LHCN-M2 (cell line): ENCODE data around the gene LTBR. TPM values are rescaled to one million over a fixed set of nuclear protein-coding genes. Genes with fewer than 3 reads are reported as not detected.
"Not testable (repeated sequence)": the region's sequence is repeated elsewhere in the genome, so short reads cannot be mapped to it uniquely, and the experiment has no call there.

Experiments
- DNase-seq: peaks from one replicate; pipeline ENCODE4 v3.0.0-alpha.2; 2012; ENCODE audit warnings: low read depth
- total RNA-seq: library from RNA; depleted of rRNA; stranded (reverse); fragments of >200 nt; gene quantifications from 2 replicates; pipeline ENCODE4 v1.2.3, GENCODE V29; 2014; rRNA removed

The LTBR gene
- total RNA-seq, 1 experiment from 2014 or later: 152 TPM

GRCh38 chr12:6424866-6425265, 40.9 kb downstream of the LTBR start:
- no peak for DNase-seq

DNA sequence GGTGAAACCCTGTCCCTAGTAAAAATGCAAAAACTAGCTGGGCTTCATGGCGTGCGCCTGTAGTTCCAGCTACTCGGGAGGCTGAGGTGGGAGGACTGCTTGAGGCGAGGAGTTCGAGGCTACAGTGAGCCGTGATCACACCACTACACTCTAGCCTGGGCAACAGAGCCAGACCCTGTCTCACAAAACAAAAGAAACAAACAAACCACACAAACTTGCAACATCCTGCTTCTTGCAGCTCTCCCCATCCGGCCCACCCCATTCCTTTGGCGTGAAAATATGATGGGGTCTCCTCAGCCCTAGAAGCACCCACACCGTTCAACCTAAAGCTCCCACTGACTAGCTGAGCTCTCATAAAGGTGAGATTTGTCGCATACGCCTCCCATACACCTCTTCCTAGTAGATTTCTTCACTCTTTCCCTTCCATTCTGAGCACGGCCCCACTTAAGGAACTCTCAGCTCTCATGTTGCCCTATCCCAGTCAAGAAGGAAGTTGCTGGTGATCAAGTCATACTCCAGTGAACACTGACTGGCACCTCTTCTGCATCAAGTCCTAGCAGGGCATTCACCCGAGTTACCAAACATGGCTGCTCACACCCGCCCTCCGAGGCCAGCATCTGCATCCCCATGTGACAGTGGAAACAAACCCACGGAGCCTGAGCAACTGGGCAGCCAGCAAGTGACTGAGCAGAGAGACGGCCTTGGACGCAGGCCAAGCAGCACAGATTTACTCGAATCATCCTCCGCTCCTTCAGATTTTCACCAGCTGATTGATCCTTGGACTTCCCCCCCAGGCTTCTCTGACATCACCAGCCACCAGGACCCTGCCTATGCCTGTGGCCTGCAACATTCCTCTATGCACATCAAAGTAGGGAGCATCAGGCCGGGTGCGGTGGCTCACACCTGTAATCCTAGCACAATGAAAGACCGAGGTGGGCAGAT, 41.9 kb downstream of the LTBR start:
- DNase-seq: no peak

- no peak for DNase-seq
Measured at GRCh38 chr12:6426882-6427671, 43.1 kb downstream of the LTBR start.

GRCh38 chr12:6427796-6428195, 43.8 kb downstream of the LTBR start:
- not testable (repeated sequence) for DNase-seq

- DNase-seq: no peak
Measured at GRCh38 chr12:6428326-6428725, 44.4 kb downstream of the LTBR start.

GRCh38 chr12:6430124-6430989, 46.4 kb downstream of the LTBR start:
- peak; percentile 98 for DNase-seq

GRCh38 chr12:6432991-6433390, 49.0 kb downstream of the LTBR start:
- no peak for DNase-seq

- DNase-seq: no peak
Measured at GRCh38 chr12:6434205-6435140, 50.5 kb downstream of the LTBR start.

GRCh38 chr12:6435961-6436715, 52.2 kb downstream of the LTBR start:
- no peak for DNase-seq

GRCh38 chr12:6437586-6437985, 53.6 kb downstream of the LTBR start:
- DNase-seq: no peak

GRCh38 chr12:6438345-6438744, 54.4 kb downstream of the LTBR start:
- DNase-seq: no peak

DNA sequence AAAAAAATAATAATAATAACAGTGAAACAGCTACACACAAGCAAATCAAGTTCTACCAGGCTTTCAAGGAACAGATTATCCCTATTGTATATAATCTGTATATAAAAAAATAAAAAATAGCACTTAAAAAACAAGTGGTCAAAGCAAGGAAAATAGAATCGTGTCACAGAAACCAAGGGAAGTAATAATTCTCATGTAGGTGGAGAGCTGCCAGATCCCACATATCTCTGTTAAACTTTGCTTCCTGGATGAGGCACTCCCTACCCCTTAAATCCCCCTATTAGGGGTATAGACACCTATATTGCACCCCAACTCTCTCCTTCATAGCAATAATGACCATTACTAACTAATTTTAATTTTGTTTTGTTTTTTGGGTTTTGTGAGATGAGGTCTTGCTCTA, 56.4 kb downstream of the LTBR start:
- DNase-seq: no peak

Other genes with a start within 250 kb of the LTBR start
- 38.3 and 42.4 TPM in 2 replicates for gene CD9, start 183.8 kb upstream of the LTBR start, total RNA-seq
- not detected in 2 replicates for gene PLEKHG6, start 73.5 kb upstream of the LTBR start, total RNA-seq
- gene TNFRSF1A, start 42.1 kb upstream of the LTBR start, total RNA-seq: 177 and 233 TPM in 2 replicates
- 0.32 and 0.69 TPM in 2 replicates for gene SCNN1A, start 8.6 kb upstream of the LTBR start, total RNA-seq
- gene CD27, start 60.8 kb downstream of the LTBR start, total RNA-seq: 0.17 and 0.19 TPM in 2 replicates
- 8.5 and 9.4 TPM in 2 replicates for gene TAPBPL, start 67.9 kb downstream of the LTBR start, total RNA-seq
- 8.0 and 12.9 TPM in 2 replicates for gene VAMP1, start 86.5 kb downstream of the LTBR start, total RNA-seq
- 113 and 124 TPM in 2 replicates for gene MRPL51, start 109.1 kb downstream of the LTBR start, total RNA-seq
- 93.5 and 112 TPM in 2 replicates for gene NCAPD2, start 109.9 kb downstream of the LTBR start, total RNA-seq
- 10,802 and 11,796 TPM in 2 replicates for gene GAPDH, start 150.4 kb downstream of the LTBR start, total RNA-seq
- 105 and 121 TPM in 2 replicates for gene IFFO1, start 171.9 kb downstream of the LTBR start, total RNA-seq
- 88.9 and 101 TPM in 2 replicates for gene NOP2, start 184.1 kb downstream of the LTBR start, total RNA-seq
- gene CHD4, start 223.2 kb downstream of the LTBR start, total RNA-seq: 200 and 240 TPM in 2 replicates